ENCODE measurements around the gene APC. TPM values are rescaled to one million over a fixed set of nuclear protein-coding genes. Genes with fewer than 3 reads are reported as not detected.
A peak's percentile ranks its signal among the peaks of the same experiment; 100 is the strongest.

The APC gene
- total RNA-seq, 4 donors from 2014 or later, result 106 to 166 (median 121) TPM

GRCh38 chr5:112734597-112734996, 3.1 kb upstream of the APC start:
- H3K4me1 ChIP-seq, result peaks cover 11 to 72% (median 44%) of the 10 kb centered on the region in 4 donors
- DNase-seq (ENCODE audit: extremely low spot score), result no peak
- H3K27me3 ChIP-seq, result no peaks in the 10 kb centered on the region
- no peak overlapping the region for H3K4me3 ChIP-seq
- no peaks in the 10 kb centered on the region for H3K36me3 ChIP-seq
- no peak overlapping the region for H3K27ac ChIP-seq (replicated peaks in 1 of 4)
- TF ChIP-seq EP300 (IDR thresholded peaks at IDR 0.05), result no peak
- no peak for TF ChIP-seq POLR2A (IDR thresholded peaks at IDR 0.05; ENCODE audit: low read depth)
- intact Hi-C loops (cut with DNase I), result no loop called here
- no peaks in the 10 kb centered on the region for H3K9me3 ChIP-seq
- 94% methylated on average over 3 of the region's 3 CpGs for WGBS

GRCh38 chr5:112735702-112736101, 2.0 kb upstream of the APC start:
- Histone ChIP-seq H3K4me1 (peaks cover 12 to 76% (median 48%) of the 10 kb centered on the region in 4 donors), H3K27ac (replicated peaks in 1 of 4) (no peak overlapping the region), H3K36me3 (no peaks in the 10 kb centered on the region), H3K4me3 (no peak overlapping the region), H3K9me3 (no peaks in the 10 kb centered on the region), H3K27me3 (no peaks in the 10 kb centered on the region)
- TF ChIP-seq POLR2A (IDR thresholded peaks at IDR 0.05; ENCODE audit: low read depth), result no peak
- no peak for TF ChIP-seq EP300 (IDR thresholded peaks at IDR 0.05)
- no peak for TF ChIP-seq POLR2AphosphoS5 (IDR thresholded peaks at IDR 0.05)
- TF ChIP-seq CTCF (IDR thresholded peaks at IDR 0.05), result no peak
- WGBS, result 48% methylated on average over 1 of the region's 1 CpG
- intact Hi-C loops (cut with DNase I), result no loop called here
- DNase-seq (ENCODE audit: extremely low spot score), result no peak

GRCh38 chr5:112737070-112737462, 619 bp upstream of the APC start:
- DNase-seq (ENCODE audit: extremely low spot score), result no peak
- no peaks in the 10 kb centered on the region for H3K9me3 ChIP-seq
- peak overlapping the region; percentile 74 to 82 (median 76) for H3K27ac ChIP-seq (replicated peaks in 1 of 4)
- no peaks in the 10 kb centered on the region for H3K27me3 ChIP-seq
- no peaks in the 10 kb centered on the region for H3K36me3 ChIP-seq
- intact Hi-C loops (cut with DNase I), result no loop called here
- 22% methylated on average over 3 of the region's 3 CpGs for WGBS
- H3K4me3 ChIP-seq, result peak overlapping the region; percentile 61 to 71 (median 66)
- peaks cover 12 to 79% (median 49%) of the 10 kb centered on the region in 4 donors for H3K4me1 ChIP-seq
- no peak for TF ChIP-seq CTCF (IDR thresholded peaks at IDR 0.05)
- TF ChIP-seq POLR2A (IDR thresholded peaks at IDR 0.05; ENCODE audit: low read depth), result no peak
- TF ChIP-seq POLR2AphosphoS5 (IDR thresholded peaks at IDR 0.05), result no peak
- no peak for TF ChIP-seq EP300 (IDR thresholded peaks at IDR 0.05)

GRCh38 chr5:112738191-112738560, 491 bp downstream of the APC start:
- Histone ChIP-seq H3K9me3 (no peaks in the 10 kb centered on the region), H3K4me3 (peak overlapping the region; percentile 61 to 71 (median 66)), H3K27me3 (no peaks in the 10 kb centered on the region), H3K27ac (replicated peaks in 1 of 4) (peak overlapping the region; percentile 74 to 82 (median 76)), H3K36me3 (no peaks in the 10 kb centered on the region), H3K4me1 (peaks cover 12 to 82% (median 52%) of the 10 kb centered on the region in 4 donors)
- DNase-seq (ENCODE audit: extremely low spot score), result no peak
- 17% methylated on average over 5 of the region's 5 CpGs for WGBS
- TF ChIP-seq POLR2A (IDR thresholded peaks at IDR 0.05; ENCODE audit: low read depth) (no peak), CTCF (IDR thresholded peaks at IDR 0.05) (no peak), EP300 (IDR thresholded peaks at IDR 0.05) (no peak), POLR2AphosphoS5 (IDR thresholded peaks at IDR 0.05) (no peak)
- intact Hi-C loops (cut with DNase I), result no loop called here

GRCh38 chr5:112742424-112742823, 4.7 kb downstream of the APC start:
- Histone ChIP-seq H3K4me1 (peaks cover 8 to 42% (median 25%) of the 10 kb centered on the region in 4 donors), H3K27me3 (no peaks in the 10 kb centered on the region), H3K27ac (replicated peaks in 1 of 4) (no peak overlapping the region), H3K36me3 (peaks cover 0 to 3% (median 0%) of the 10 kb centered on the region in 4 donors), H3K4me3 (no peak overlapping the region), H3K9me3 (no peaks in the 10 kb centered on the region)
- intact Hi-C loops (cut with DNase I), result no loop called here
- DNase-seq (ENCODE audit: extremely low spot score), result no peak
- 80% methylated on average over 3 of the region's 3 CpGs for WGBS
- TF ChIP-seq EP300 (IDR thresholded peaks at IDR 0.05) (no peak), CTCF (IDR thresholded peaks at IDR 0.05) (no peak), POLR2A (IDR thresholded peaks at IDR 0.05; ENCODE audit: low read depth) (no peak), POLR2AphosphoS5 (IDR thresholded peaks at IDR 0.05) (no peak)

Measured in esophagus muscularis mucosa (tissue), 4 donors.